HepG2 (cell line): ENCODE data around the gene EYA2. TPM values are rescaled to one million over a fixed set of nuclear protein-coding genes. Genes with fewer than 3 reads are reported as not detected.

ENCODE experiments used
- ATAC-seq: fragments of 200-7000 bp; cut with Tn5 transposase; 3 replicates; pipeline ENCODE4 v1.9.1; 2020; ENCODE audit warnings: mild to moderate bottlenecking, moderate library complexity
- BruUV-seq: library from RNA; stranded (reverse); fragments of 400-500 nt; replicated peaks from 2 replicates; lab custom pipeline; 2021; lab: Mats Ljungman, UMichigan
- CTCF ChIA-PET: fragments of 300-600 bp; formaldehyde crosslinking; extraction: SDS; loops from one replicate; lab custom pipeline; 2021; ENCODE audit warnings: low total read pairs, inconsistent platforms, low intra/inter-chr PET ratio; lab: Yijun Ruan, JAX
- POLR2A ChIA-PET: fragments of 350-600 bp; sonication (Branson Sonifier 250); formaldehyde crosslinking; loops from one replicate; lab custom pipeline; 2020; ENCODE audit warnings: antibody characterized with exemption, inconsistent platforms; lab: Yijun Ruan, JAX
- DNase-seq: peaks from one replicate; pipeline ENCODE4 v3.0.0-alpha.2; 2015; ENCODE audit warnings: low spot score
- FAIRE-seq: peaks from 3 replicates; lab custom pipeline; 2011; peaks lifted over from hg19 to GRCh38; lab: Jason Lieb, UNC
- H2AFZ ChIP-seq: one replicate; pipeline ENCODE4 v1.6.1; 2011; ENCODE audit warnings: low read length, inconsistent platforms
- H3K27ac ChIP-seq: fragments of 300-600 bp; 3 replicates; pipeline ENCODE4 v1.8.0; 2011; ENCODE audit warnings: mixed run types, mild to moderate bottlenecking, mixed read lengths, low read length, inconsistent platforms; ENCODE audit not compliant: insufficient read depth; ENCODE audit errors: extremely low read length
- H3K27me3 ChIP-seq, 2 experiments: fragments of 200-600 bp in 1 of 2; 2 replicates in 1 of 2; 3 replicates in 1 of 2; pipeline versions ENCODE4 v1.6.0 to v1.8.0; 2011; ENCODE audit warnings: low read length in 2 of 2, mild to moderate bottlenecking in 2 of 2, moderate library complexity in 2 of 2, inconsistent platforms in 1 of 2; ENCODE audit not compliant: insufficient read depth in 2 of 2, control insufficient read depth in 1 of 2
- H3K36me3 ChIP-seq, 2 experiments: fragments of 200-600 bp in 1 of 2; replicated peaks in 1 of 2; 2 replicates in 1 of 2; 3 replicates in 1 of 2; pipeline versions ENCODE4 v1.5.1 to v1.8.0; 2011; ENCODE audit warnings: low read length in 2 of 2, inconsistent platforms in 1 of 2; ENCODE audit not compliant: insufficient read depth in 2 of 2, control insufficient read depth in 1 of 2
- H3K4me1 ChIP-seq: 2 replicates; pipeline ENCODE4 v1.5.1; 2012; ENCODE audit warnings: low read length, inconsistent platforms; ENCODE audit not compliant: insufficient read depth
- H3K4me2 ChIP-seq: 2 replicates; pipeline ENCODE4 v1.6.0; 2011; ENCODE audit warnings: low read depth, low read length, inconsistent platforms
- H3K4me3 ChIP-seq, 3 experiments: fragments of 200-600 bp in 1 of 3; sonication (generic), shearing (Covaris generic) in 1 of 3; replicated peaks in 1 of 3; 2 replicates each; pipeline ENCODE4 v1.5.1; 2011 to 2016; ENCODE audit warnings: low read length in 3 of 3, inconsistent platforms in 2 of 3, low read depth in 2 of 3, mild to moderate bottlenecking in 2 of 3, control low read depth in 1 of 3, mixed read lengths in 1 of 3; ENCODE audit not compliant: insufficient read depth in 1 of 3
- H3K79me2 ChIP-seq: one replicate; pipeline ENCODE4 v1.6.1; 2011; ENCODE audit warnings: low read length, inconsistent platforms; ENCODE audit not compliant: insufficient read depth
- H3K9ac ChIP-seq: 2 replicates; pipeline ENCODE4 v1.6.0; 2011; ENCODE audit warnings: mild to moderate bottlenecking, low read depth, low read length, inconsistent platforms; ENCODE audit not compliant: insufficient read depth
- H3K9me3 ChIP-seq: 2 replicates; pipeline ENCODE4 v1.5.1; 2012; ENCODE audit warnings: mild to moderate bottlenecking, low read length
- H4K20me1 ChIP-seq: 2 replicates; pipeline ENCODE4 v1.6.0; 2011; ENCODE audit warnings: inconsistent platforms, mild to moderate bottlenecking, low read length, moderate library complexity; ENCODE audit not compliant: insufficient read depth
- ATF1 ChIP-seq: IDR thresholded peaks from 2 replicates; pipeline ENCODE4 v1.6.1; 2016; ENCODE audit warnings: mild to moderate bottlenecking, control low read depth
- ATF2 ChIP-seq: sonication (generic); formaldehyde crosslinking; IDR thresholded peaks from 2 replicates; pipeline ENCODE4 v1.4.0; 2020; ENCODE audit warnings: missing genetic modification reagents
- DMTF1 ChIP-seq: sonication (generic); formaldehyde crosslinking; IDR thresholded peaks from 2 replicates; pipeline ENCODE4 v1.4.0; 2020; ENCODE audit warnings: mild to moderate bottlenecking, missing genetic modification reagents
- FOXA1 ChIP-seq, 2 experiments: fragments of 450-650 bp in 1 of 2; sonication (generic) in 1 of 2; formaldehyde crosslinking in 1 of 2; IDR thresholded peaks; 2 replicates each; pipeline versions ENCODE4 v1.4.0 to v1.6.1; 2016 to 2020; ENCODE audit warnings: missing genetic modification reagents in 1 of 2
- HNRNPK ChIP-seq: fragments of 200-400 bp; formaldehyde crosslinking; IDR thresholded peaks from 2 replicates; pipeline ENCODE4 v1.6.1; 2018; ENCODE audit warnings: low read length, low read depth, moderate library complexity, mild to moderate bottlenecking; ENCODE audit not compliant: poor library complexity, severe bottlenecking
- SMARCE1 ChIP-seq: fragments of 450-650 bp; IDR thresholded peaks from 2 replicates; pipeline ENCODE4 v1.6.1; 2017; ENCODE audit warnings: borderline replicate concordance
- TMF1 ChIP-seq: sonication (generic); formaldehyde crosslinking; IDR thresholded peaks from 2 replicates; pipeline ENCODE4 v1.8.1; 2022; ENCODE audit warnings: low read depth, missing genetic modification reagents
- TOPORS ChIP-seq: sonication (generic); formaldehyde crosslinking; IDR thresholded peaks from 2 replicates; pipeline ENCODE4 v1.8.0; 2023; ENCODE audit warnings: mild to moderate bottlenecking, missing genetic modification reagents
- ZNF329 ChIP-seq: sonication (generic); formaldehyde crosslinking; IDR thresholded peaks from 2 replicates; pipeline ENCODE4 v1.9.0; 2021; ENCODE audit warnings: low read depth, mild to moderate bottlenecking, missing genetic modification reagents
- ZNF589 ChIP-seq: sonication (generic); formaldehyde crosslinking; conservative IDR thresholded peaks from 2 replicates; pipeline ENCODE4 v1.8.0; 2022; ENCODE audit warnings: mild to moderate bottlenecking, moderate library complexity, missing genetic modification reagents
- ZNF773 ChIP-seq: sonication (generic); formaldehyde crosslinking; IDR thresholded peaks from 2 replicates; pipeline ENCODE4 v1.4.0; 2020; ENCODE audit warnings: missing genetic modification reagents, borderline replicate concordance
- WGBS: methylation state at CpG from one replicate; pipeline ENCODE4 v1.1.6; 2017; ENCODE audit warnings: low lambda C conversion rate; 5-methylcytosine and 5-hydroxymethylcytosine counted together
- in situ Hi-C: cut with HindIII; loops from 2 replicates; pipeline ENCODE4 v1.10.0; 2017; ENCODE audit warnings: low pct_unique_long_range_greater_than_20kb; ENCODE audit not compliant: extremely low pct_ligation_motif_present
- intact Hi-C: fragments of 100-400 bp; cut with micrococcal nuclease; formaldehyde crosslinking; loops from one replicate; pipeline ENCODE4 v1.10.0; 2022; ENCODE audit not compliant: unreplicated experiment
- polyA plus RNA-seq, 8 experiments: library from polyadenylated mRNA; depleted of rRNA in 3 of 8; stranded (reverse) in 7 of 8; unstranded in 1 of 8; fragments of >200 nt; fragmentation: Illumina TruSeq in 4 of 8; extraction: Trizol in 4 of 8; gene quantifications; 2 replicates each; pipeline versions ENCODE4 v1.2.1 to v1.2.3, GENCODE V29; 2011 to 2016; ENCODE audit warnings: low read depth in 4 of 8, missing spikeins in 1 of 8, mixed read lengths in 1 of 8; ENCODE audit not compliant: insufficient read depth in 1 of 8
- total RNA-seq, 5 experiments: library from RNA; depleted of rRNA; stranded (reverse); fragments of >200 nt; fragmentation: Illumina TruSeq; extraction: Trizol; gene quantifications; 2 replicates each; pipeline ENCODE4 v1.2.3, GENCODE V29; 2016; ENCODE audit warnings: low read depth in 1 of 5

EYA2 gene
- total and polyA plus RNA-seq, 2 of the 13 experiments (the other 11 are each of a cell fraction or from before 2014, with no cell fraction given): not detected

GRCh38 chr20:46844965-46845364, 49.7 kb upstream of the EYA2 start:
- DNase-seq (no peak), ATAC-seq (no peak), FAIRE-seq (no peak)
- CTCF ChIA-PET: no interaction called here
- H3K27me3 ChIP-seq: peaks cover 0 to 32% of the 10 kb centered on the region in 2 experiments; a peak in 4 of 5 replicates
- no peaks in the 10 kb centered on the region for H3K36me3 ChIP-seq
- WGBS: 24% methylated on average over 9 of the region's 9 CpGs
- H3K4me3 ChIP-seq: no peak overlapping the region
- intact Hi-C loops: no loop called here
- POLR2A ChIA-PET: no interaction called here
- no peaks in the 10 kb centered on the region for H4K20me1 ChIP-seq
- H3K4me1 ChIP-seq: no peaks in the 10 kb centered on the region
- no peak overlapping the region for H3K27ac ChIP-seq
- no peak overlapping the region for H3K9ac ChIP-seq
- no peak overlapping the region for H3K4me2 ChIP-seq
- no peak overlapping the region for H2AFZ ChIP-seq
- H3K79me2 ChIP-seq: no peaks in the 10 kb centered on the region
- H3K9me3 ChIP-seq: no peaks in the 10 kb centered on the region
- in situ Hi-C loops: no loop called here
- no TSS peak for BruUV-seq
- TF ChIP-seq ZNF589 (CRISPR knock-in tag) (no peak), HNRNPK (no peak), ZNF773 (CRISPR knock-in tag) (no peak), TOPORS (no peak)

GRCh38 chr20:46849269-46849668, 45.4 kb upstream of the EYA2 start:
- ATAC-seq (no peak), DNase-seq (no peak), FAIRE-seq (no peak)
- Histone ChIP-seq H3K4me3 (no peak overlapping the region), H3K9ac (no peak overlapping the region), H3K36me3 (no peaks in the 10 kb centered on the region), H3K9me3 (no peaks in the 10 kb centered on the region), H3K27ac (no peak overlapping the region), H4K20me1 (no peaks in the 10 kb centered on the region), H3K79me2 (no peaks in the 10 kb centered on the region), H3K4me1 (no peaks in the 10 kb centered on the region), H2AFZ (no peak overlapping the region), H3K4me2 (no peak overlapping the region), H3K27me3 (peaks cover 2 to 43% of the 10 kb centered on the region in 2 experiments; a peak in 4 of 5 replicates)
- no TSS peak for BruUV-seq
- WGBS: 20% methylated on average over 4 of the region's 4 CpGs
- TF ChIP-seq ATF1 (CRISPR knock-in tag) (no peak), DMTF1 (no peak), ATF2 (no peak), TMF1 (no peak), SMARCE1 (no peak), FOXA1 (IDR thresholded peaks at IDR 0.05) (no peak), FOXA1 (CRISPR knock-in tag; IDR thresholded peaks at IDR 0.05) (no peak), ZNF329 (CRISPR knock-in tag) (peak; percentile 95)
- POLR2A ChIA-PET: no interaction called here
- intact Hi-C loops (no loop called here), in situ Hi-C loops (no loop called here)
- CTCF ChIA-PET: no interaction called here
